Measurements from ENCODE around the gene POLA2. TPM values are rescaled to one million over a fixed set of nuclear protein-coding genes. Genes with fewer than 3 reads are reported as not detected.
"Not testable (repeated sequence)": the region's sequence is repeated elsewhere in the genome, so short reads cannot be mapped to it uniquely, and the experiment has no call there.

POLA2 gene
- total RNA-seq, 1 experiment from 2014 or later, result 39.0 TPM

DNA sequence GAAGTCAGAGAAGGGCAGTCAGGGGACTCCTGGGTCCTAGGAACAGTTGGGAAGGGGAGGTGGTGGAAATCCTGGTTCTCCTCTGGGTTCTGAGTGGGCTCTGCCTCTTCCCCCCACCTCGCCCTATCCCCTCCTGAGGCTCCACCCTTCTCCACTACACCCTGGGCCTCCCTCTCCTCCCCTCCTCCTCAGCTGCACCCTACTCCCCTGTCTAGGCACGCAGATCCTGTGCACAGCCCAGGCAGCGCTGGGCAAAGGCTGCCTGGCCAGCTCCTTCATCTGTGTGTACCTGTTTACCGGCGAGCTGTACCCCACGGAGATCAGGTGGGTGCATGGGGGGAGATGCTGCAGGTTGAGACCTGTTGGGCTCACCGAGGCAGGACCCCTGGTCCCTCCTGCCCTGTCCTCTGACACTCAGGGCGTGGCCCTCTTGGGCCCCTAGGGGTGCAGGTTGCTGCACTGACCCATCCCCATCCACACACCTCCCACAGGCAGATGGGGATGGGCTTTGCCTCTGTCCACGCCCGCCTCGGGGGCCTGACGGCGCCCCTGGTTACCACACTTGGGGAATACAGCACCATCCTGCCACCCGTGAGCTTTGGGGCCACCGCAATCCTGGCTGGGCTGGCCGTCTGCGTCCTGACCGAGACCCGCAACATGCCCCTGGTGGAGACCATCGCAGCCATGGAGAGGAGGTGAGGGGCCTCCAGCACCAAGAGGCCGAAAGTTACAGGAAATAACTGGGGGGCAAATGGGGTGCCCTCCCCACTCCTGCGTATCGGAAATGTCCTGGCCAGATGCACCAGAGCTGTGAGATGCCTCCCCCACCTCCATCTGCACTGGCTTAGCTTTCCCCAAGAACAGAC lies 25.3 kb upstream of the POLA2 start (continued):
- TF ChIP-seq, protein P1, sequence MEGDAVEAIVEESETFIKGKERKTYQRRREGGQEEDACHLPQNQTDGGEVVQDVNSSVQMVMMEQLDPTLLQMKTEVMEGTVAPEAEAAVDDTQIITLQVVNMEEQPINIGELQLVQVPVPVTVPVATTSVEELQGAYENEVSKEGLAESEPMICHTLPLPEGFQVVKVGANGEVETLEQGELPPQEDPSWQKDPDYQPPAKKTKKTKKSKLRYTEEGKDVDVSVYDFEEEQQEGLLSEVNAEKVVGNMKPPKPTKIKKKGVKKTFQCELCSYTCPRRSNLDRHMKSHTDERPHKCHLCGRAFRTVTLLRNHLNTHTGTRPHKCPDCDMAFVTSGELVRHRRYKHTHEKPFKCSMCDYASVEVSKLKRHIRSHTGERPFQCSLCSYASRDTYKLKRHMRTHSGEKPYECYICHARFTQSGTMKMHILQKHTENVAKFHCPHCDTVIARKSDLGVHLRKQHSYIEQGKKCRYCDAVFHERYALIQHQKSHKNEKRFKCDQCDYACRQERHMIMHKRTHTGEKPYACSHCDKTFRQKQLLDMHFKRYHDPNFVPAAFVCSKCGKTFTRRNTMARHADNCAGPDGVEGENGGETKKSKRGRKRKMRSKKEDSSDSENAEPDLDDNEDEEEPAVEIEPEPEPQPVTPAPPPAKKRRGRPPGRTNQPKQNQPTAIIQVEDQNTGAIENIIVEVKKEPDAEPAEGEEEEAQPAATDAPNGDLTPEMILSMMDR (IDR thresholded peaks at IDR 0.05), result no peak

DNA sequence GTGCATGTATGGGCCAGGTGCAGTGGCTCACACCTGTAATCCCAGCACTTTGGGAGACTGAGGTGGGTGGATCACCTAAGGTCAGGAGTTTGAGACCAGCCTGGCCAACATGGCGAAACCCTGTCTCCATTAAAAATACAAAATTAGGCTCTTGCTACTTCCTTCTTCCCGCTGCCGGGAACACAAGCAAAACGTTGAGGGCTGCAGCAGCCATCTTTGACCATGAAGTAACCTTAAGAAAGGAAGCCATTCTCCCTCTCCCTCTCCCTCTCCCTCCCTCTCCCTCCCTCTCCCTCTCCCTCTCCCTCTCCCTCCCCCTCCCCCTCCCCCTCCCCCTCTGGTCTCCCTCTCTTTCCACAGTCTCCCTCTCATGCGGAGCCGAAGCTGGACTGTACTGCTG lies 23.5 kb upstream of the POLA2 start:
- POLR2A ChIA-PET; H3K27ac ChIP-seq (ENCODE audit: low read length); H3K4me3 ChIP-seq (ENCODE audit: low read depth in 2 of 2, low read length in 2 of 2); H3K9me3 ChIP-seq (ENCODE audit: control insufficient read depth, insufficient read depth, low read depth, low read length); H3K27me3 ChIP-seq (ENCODE audit: control insufficient read depth, insufficient read depth, low read length); in situ Hi-C loops (cut with HindIII; ENCODE audit: low pct_unique_long_range_greater_than_20kb, low sequenced_read_pairs); H3K4me1 ChIP-seq (ENCODE audit: control insufficient read depth, insufficient read depth, low read length); intact Hi-C loops (cut with micrococcal nuclease; ENCODE audit: unreplicated experiment); H3K36me3 ChIP-seq (ENCODE audit: control insufficient read depth, insufficient read depth, low read length); ATAC-seq; BruUV-seq (replicated peaks); CTCF ChIA-PET; DNase-seq (ENCODE audit: low read depth, low spot score): not testable (repeated sequence)

DNA sequence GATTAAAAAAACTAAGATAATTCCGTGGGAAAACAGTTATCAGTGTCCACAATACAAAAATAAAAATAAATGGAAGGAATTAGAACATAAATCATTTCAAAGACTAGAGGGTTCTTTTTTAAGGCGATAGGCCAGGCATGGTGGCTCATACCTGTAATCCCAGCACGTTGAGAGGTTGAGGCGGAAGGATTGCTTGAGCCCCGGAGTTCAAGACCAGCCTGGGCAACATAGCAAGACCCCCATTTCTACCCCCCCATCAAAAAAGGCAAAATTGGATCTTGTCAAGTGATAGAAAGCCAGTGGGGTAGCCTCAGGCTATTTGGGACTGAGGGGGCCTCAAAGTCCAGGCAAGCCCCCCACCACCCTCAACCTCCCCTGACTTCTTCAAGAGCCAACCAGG lies 20.6 kb upstream of the POLA2 start:
- intact Hi-C loops (cut with micrococcal nuclease; ENCODE audit: unreplicated experiment) (no loop called here), in situ Hi-C loops (cut with HindIII; ENCODE audit: low pct_unique_long_range_greater_than_20kb, low sequenced_read_pairs) (no loop called here)
- CTCF ChIA-PET, result interaction anchor here (0.7 kb wide), 1 partner anchor 35 kb away, joined by 5 read pairs; no protein-coding TSS in a partner anchor
- POLR2A ChIA-PET, result no interaction called here
- Histone ChIP-seq H3K27ac (ENCODE audit: low read length) (no peak overlapping the region), H3K36me3 (ENCODE audit: control insufficient read depth, insufficient read depth, low read length) (no peaks in the 10 kb centered on the region), H3K4me1 (ENCODE audit: control insufficient read depth, insufficient read depth, low read length) (no peaks in the 10 kb centered on the region), H3K27me3 (ENCODE audit: control insufficient read depth, insufficient read depth, low read length) (no peaks in the 10 kb centered on the region), H3K4me3 (ENCODE audit: low read depth in 2 of 2, low read length in 2 of 2) (no peak overlapping the region), H3K9me3 (ENCODE audit: control insufficient read depth, insufficient read depth, low read depth, low read length) (peaks cover 2% of the 10 kb centered on the region; the same call in 1 of the 2 replicates)
- DNase-seq (ENCODE audit: low read depth, low spot score) (no peak), ATAC-seq (no peak)
- no peak for TF ChIP-seq SIN3A (IDR thresholded peaks at IDR 0.05; ENCODE audit: borderline replicate concordance, insufficient read depth, low read depth, low read length)
- TF ChIP-seq TCF7L2 (IDR thresholded peaks at IDR 0.05; ENCODE audit: low read depth, low read length), result no peak
- no TSS peak for BruUV-seq (replicated peaks)

DNA sequence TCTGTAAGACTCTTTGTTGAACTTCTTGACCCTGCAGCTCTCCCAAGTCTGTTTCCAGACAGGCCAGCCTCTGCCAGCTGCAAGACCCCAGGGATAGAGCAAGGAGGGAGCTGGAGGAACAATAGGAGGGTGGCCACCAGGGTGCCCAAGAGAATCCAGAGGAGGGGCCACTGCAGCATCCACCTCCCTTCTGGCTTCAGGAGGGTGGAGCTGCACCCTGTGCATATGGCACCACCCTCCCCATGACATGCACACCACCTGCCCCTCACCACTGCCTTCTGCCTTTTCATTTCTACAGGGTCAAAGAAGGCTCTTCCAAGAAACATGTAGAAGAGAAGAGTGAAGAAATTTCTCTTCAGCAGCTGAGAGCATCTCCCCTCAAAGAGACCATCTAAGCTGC lies 20.1 kb upstream of the POLA2 start:
- no TSS peak for BruUV-seq (replicated peaks)
- intact Hi-C loops (cut with micrococcal nuclease; ENCODE audit: unreplicated experiment), result no loop called here
- no peak overlapping the region for H3K4me3 ChIP-seq (ENCODE audit: low read depth in 2 of 2, low read length in 2 of 2)
- H3K4me1 ChIP-seq (ENCODE audit: control insufficient read depth, insufficient read depth, low read length), result no peaks in the 10 kb centered on the region
- no peak overlapping the region for H3K27ac ChIP-seq (ENCODE audit: low read length)
- peaks cover 2% of the 10 kb centered on the region; the same call in 1 of the 2 replicates for H3K9me3 ChIP-seq (ENCODE audit: control insufficient read depth, insufficient read depth, low read depth, low read length)
- in situ Hi-C loops (cut with HindIII; ENCODE audit: low pct_unique_long_range_greater_than_20kb, low sequenced_read_pairs), result no loop called here
- ChIA-PET POLR2A (no interaction called here), CTCF (no interaction called here)
- TF ChIP-seq TCF7L2 (IDR thresholded peaks at IDR 0.05; ENCODE audit: low read depth, low read length), result no peak
- TF ChIP-seq, protein P2, sequence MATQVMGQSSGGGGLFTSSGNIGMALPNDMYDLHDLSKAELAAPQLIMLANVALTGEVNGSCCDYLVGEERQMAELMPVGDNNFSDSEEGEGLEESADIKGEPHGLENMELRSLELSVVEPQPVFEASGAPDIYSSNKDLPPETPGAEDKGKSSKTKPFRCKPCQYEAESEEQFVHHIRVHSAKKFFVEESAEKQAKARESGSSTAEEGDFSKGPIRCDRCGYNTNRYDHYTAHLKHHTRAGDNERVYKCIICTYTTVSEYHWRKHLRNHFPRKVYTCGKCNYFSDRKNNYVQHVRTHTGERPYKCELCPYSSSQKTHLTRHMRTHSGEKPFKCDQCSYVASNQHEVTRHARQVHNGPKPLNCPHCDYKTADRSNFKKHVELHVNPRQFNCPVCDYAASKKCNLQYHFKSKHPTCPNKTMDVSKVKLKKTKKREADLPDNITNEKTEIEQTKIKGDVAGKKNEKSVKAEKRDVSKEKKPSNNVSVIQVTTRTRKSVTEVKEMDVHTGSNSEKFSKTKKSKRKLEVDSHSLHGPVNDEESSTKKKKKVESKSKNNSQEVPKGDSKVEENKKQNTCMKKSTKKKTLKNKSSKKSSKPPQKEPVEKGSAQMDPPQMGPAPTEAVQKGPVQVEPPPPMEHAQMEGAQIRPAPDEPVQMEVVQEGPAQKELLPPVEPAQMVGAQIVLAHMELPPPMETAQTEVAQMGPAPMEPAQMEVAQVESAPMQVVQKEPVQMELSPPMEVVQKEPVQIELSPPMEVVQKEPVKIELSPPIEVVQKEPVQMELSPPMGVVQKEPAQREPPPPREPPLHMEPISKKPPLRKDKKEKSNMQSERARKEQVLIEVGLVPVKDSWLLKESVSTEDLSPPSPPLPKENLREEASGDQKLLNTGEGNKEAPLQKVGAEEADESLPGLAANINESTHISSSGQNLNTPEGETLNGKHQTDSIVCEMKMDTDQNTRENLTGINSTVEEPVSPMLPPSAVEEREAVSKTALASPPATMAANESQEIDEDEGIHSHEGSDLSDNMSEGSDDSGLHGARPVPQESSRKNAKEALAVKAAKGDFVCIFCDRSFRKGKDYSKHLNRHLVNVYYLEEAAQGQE (IDR thresholded peaks at IDR 0.05; ENCODE audit: insufficient read depth in 1 of 2, low read depth in 2 of 2, low read length in 1 of 2), result no peak
- TF ChIP-seq POLR2AphosphoS5 (IDR thresholded peaks at IDR 0.05; ENCODE audit: low read depth, low read length), result no peak
- TF ChIP-seq, protein P1 (IDR thresholded peaks at IDR 0.05), result no peak
- no peak for TF ChIP-seq SIN3A (IDR thresholded peaks at IDR 0.05; ENCODE audit: borderline replicate concordance, insufficient read depth, low read depth, low read length)
- DNase-seq (ENCODE audit: low read depth, low spot score) (no peak), ATAC-seq (no peak)
- H3K27me3 ChIP-seq (ENCODE audit: control insufficient read depth, insufficient read depth, low read length), result no peaks in the 10 kb centered on the region
- H3K36me3 ChIP-seq (ENCODE audit: control insufficient read depth, insufficient read depth, low read length), result no peaks in the 10 kb centered on the region

Data from Panc1 (cell line).